NCI-H2107 (cell line): ENCODE results near the gene DENND1B.
A peak's percentile ranks its signal among the peaks of the same experiment; 100 is the strongest.

Experiments
- DNase-seq: peaks from one replicate; lab custom pipeline; 2025; lab: John Stamatoyannopoulos, UW

Gene DENND1B

GRCh38 chr1:197683895-197684553, 91.3 kb downstream of the DENND1B start:
- DNase-seq: no peak

GRCh38 chr1:197683280-197683679, 92.0 kb downstream of the DENND1B start:
- no peak for DNase-seq

GRCh38 chr1:197680311-197680710, 95.0 kb downstream of the DENND1B start:
- no peak for DNase-seq

DNA sequence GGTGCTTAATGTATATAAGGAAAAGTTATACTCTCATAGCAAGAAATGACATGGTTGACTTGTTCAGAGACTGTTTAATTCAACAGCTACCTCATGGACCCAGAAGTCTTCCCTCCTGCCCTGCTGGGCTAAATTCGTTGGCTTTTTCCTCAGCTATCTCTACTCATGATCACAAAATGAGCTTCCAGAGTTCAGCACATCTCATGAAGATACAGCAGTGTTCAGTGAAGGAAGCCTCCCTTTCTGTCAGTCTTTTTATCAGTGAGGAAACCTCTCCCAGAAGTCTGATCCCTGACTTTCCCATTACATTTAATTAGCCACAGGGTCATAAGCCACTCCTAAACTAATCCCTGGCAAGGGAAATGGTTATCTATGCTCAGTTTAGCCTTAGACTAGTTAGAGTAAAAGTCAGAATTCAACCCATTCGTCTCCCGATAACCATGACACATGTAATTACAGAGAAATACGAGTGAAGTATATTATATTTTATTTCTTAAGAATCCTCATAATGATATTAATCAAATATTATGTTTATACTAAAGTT, 97.5 kb downstream of the DENND1B start:
- no peak for DNase-seq

DNA sequence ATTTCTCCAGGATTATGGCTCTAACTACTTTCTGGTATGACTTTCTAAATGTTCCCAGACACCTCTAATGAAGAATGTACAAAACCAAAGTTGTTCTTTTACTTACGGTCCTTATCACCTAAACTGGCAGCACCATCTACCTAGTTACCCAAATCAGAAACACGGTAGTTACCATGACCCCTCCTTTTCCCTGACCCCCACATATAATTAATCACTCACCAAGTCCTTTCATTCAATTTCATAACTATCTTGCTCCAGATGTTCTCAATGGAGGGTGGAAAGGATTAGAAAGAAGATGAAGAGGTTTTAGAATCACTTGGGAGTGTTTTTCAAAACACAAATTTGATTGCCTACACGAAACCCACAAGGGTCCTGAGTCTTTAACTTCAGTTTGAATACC, 98.0 kb downstream of the DENND1B start:
- no peak for DNase-seq

GRCh38 chr1:197675583-197676208, 99.6 kb downstream of the DENND1B start:
- DNase-seq: peak; percentile 23

- no peak for DNase-seq
Measured at GRCh38 chr1:197674286-197674685, 101.0 kb downstream of the DENND1B start.

DNA sequence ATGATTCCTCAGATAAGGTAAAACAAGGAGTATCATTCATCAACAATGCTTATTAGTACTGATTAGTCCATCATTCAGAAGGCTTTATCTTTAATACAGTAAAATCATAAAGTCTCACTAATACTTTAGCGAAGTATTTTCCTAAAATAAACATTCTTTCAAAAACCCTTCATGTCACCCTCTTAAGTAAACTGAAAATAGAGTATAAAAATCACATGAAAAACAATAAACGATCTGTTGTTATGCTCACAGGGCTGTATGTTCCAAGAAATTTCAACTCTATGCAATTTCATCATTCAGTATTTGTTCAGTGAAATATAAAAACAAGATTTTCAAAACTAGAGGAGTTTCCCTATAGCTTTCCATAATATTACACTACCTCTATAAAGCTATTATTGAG, 102.0 kb downstream of the DENND1B start:
- DNase-seq: no peak

GRCh38 chr1:197672347-197672746, 102.9 kb downstream of the DENND1B start:
- no peak for DNase-seq

GRCh38 chr1:197671920-197672319, 103.4 kb downstream of the DENND1B start:
- DNase-seq: no peak

DNA sequence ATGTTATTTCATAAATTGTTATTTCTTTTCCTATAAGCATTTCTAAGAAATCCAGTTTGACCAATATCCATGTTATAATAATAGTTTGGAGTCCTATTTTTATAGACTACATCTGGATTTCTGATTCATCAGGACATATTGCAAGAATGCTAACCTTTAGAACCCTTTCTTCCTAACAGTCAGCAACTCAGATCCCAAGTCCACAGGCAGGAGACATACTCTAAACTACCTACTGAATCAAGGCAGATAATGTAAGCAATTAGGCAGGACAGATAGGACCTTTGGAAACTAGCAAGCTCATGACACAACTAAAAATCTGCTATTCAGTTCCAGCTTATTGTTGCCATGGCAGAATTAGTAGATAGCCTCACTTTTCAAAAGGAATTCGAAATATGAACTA, 104.1 kb downstream of the DENND1B start:
- DNase-seq: no peak

- no peak for DNase-seq
Measured at GRCh38 chr1:197666769-197667285, 108.5 kb downstream of the DENND1B start.

- DNase-seq: no peak
Measured at GRCh38 chr1:197664391-197664790, 110.9 kb downstream of the DENND1B start.

- no peak for DNase-seq
Measured at GRCh38 chr1:197663162-197663953, 111.9 kb downstream of the DENND1B start.

DNA sequence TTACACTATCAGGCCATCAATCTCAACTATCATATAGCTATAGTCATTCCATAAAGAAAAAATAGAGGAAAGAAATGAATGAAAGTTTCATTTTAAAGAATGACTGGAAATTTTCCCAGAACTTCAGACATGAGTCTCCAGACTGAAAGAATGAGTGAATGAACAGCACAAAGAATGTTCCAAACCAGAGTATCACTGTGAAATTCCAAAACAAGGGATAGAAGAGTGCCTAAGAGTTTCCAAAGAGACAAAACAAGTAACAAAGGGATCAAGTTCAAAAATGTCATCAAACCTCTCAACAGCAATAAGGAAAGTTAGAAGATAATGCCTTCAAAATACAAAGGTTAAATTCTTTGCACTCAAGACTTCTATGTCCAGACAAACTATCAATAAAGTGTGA, 114.9 kb downstream of the DENND1B start:
- no peak for DNase-seq

GRCh38 chr1:197659171-197659570, 116.1 kb downstream of the DENND1B start:
- DNase-seq: no peak

GRCh38 chr1:197649188-197649587, 126.1 kb downstream of the DENND1B start:
- DNase-seq: no peak

DNA sequence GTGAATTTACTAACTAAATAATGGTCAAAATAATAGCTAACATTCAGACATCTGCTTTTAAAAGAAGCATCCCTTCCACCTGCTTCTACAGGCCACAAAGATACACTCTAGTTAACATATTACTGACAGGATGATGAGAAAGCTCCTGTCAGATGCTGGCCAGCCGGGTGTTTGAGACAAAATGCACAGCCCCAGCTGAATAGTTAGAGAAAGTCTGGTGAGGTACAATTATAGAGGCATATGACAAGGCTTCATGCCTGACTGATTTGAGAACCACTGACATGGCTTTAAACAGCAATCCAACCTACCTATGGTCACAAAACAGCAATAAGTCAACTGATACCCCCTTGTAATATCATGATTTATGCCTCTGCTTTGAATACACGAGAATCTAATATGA, 137.0 kb downstream of the DENND1B start:
- no peak for DNase-seq

- no peak for DNase-seq
Measured at GRCh38 chr1:197637406-197637805, 137.9 kb downstream of the DENND1B start.

- DNase-seq: peak; percentile 71
Measured at GRCh38 chr1:197633447-197634078, 141.7 kb downstream of the DENND1B start.

DNA sequence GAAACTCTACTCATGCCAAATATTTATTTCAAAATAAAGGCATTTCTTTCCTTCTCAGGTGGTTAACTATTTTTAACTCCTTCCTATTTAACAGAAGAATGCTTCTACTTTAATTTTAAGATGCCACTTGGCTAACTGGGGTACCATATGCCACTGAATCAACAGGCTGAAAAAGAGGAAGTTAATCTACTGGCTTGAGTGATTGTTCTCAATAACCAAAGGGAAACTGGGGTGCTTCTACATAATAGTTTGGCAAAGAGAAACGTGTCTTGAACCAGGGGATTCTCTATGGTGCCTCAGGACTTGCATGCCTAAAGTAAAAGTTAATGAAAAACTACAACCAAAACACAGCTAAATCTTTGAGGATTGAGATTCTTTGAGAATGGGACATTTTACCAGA, 142.6 kb downstream of the DENND1B start:
- no peak for DNase-seq

GRCh38 chr1:197632005-197632404, 143.3 kb downstream of the DENND1B start:
- no peak for DNase-seq
